GM12801 (cell line): ENCODE results near the gene PSMB2.

ENCODE experiments used
- TF ChIP-seq, protein P1 (sequence below): IDR thresholded peaks from one replicate; pipeline ENCODE4 v1.5.1; 2011; ENCODE audit warnings: control low read depth; ENCODE audit not compliant: insufficient read length; ENCODE audit errors: extremely low read depth

The PSMB2 gene

DNA sequence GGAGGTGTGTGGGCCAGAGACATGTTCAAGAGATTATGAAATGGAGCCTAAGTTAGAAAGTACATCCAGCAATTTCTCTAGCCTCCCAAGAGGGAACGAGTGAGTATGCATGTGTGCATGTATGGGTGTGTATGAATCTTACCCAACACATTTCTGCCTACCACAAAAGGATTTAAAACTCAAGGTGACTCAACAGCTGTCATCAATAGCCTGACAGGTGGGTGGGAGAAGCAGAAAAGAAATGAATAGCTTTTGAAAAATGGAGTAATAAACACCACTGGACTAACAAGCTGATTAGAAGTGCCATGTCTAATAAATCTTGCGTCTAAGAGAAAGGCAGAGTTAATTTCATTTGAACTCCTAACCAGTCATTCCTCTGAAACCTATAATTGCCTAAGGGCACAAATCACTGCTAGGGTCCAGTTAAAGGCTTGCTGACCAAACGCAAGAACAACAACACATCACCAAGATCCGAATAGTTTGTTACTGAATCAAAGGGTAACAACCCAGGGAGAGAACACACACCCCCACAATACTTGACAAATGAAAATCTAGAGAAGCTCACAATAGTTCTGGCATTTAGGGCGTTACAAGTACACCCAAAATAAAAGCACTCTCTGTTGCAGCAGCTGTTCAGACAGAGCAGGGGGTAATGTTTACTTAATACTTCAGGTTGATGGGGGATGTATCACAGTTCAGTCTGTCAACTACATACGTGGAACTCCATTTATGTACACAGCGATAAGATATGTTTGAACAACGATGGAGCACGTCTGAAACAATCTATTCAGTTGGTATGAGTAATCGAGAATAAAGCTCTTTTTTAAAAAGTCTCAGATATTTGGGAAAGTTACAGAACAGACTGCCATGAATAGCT is 85.5 kb downstream of the PSMB2 start:
- TF ChIP-seq, protein P1, sequence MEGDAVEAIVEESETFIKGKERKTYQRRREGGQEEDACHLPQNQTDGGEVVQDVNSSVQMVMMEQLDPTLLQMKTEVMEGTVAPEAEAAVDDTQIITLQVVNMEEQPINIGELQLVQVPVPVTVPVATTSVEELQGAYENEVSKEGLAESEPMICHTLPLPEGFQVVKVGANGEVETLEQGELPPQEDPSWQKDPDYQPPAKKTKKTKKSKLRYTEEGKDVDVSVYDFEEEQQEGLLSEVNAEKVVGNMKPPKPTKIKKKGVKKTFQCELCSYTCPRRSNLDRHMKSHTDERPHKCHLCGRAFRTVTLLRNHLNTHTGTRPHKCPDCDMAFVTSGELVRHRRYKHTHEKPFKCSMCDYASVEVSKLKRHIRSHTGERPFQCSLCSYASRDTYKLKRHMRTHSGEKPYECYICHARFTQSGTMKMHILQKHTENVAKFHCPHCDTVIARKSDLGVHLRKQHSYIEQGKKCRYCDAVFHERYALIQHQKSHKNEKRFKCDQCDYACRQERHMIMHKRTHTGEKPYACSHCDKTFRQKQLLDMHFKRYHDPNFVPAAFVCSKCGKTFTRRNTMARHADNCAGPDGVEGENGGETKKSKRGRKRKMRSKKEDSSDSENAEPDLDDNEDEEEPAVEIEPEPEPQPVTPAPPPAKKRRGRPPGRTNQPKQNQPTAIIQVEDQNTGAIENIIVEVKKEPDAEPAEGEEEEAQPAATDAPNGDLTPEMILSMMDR: no peak

DNA sequence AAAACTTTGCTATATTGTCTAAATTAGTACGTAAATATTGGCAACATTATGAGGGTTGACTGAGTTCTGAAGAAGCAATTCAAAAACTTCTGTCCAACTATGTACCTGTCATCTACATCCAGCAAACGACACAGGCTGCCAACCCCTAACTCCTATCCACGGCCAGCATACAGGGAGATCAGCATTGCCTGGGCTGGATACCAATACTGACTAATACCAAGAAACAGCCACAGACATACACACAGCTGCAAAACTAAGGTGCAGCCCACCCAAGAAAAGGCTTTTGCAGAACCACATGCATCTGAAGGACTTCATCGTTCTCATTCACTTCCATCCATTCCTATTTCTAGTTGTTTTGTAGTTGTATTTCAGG is 86.1 kb downstream of the PSMB2 start:
- TF ChIP-seq, protein P1: no peak

DNA sequence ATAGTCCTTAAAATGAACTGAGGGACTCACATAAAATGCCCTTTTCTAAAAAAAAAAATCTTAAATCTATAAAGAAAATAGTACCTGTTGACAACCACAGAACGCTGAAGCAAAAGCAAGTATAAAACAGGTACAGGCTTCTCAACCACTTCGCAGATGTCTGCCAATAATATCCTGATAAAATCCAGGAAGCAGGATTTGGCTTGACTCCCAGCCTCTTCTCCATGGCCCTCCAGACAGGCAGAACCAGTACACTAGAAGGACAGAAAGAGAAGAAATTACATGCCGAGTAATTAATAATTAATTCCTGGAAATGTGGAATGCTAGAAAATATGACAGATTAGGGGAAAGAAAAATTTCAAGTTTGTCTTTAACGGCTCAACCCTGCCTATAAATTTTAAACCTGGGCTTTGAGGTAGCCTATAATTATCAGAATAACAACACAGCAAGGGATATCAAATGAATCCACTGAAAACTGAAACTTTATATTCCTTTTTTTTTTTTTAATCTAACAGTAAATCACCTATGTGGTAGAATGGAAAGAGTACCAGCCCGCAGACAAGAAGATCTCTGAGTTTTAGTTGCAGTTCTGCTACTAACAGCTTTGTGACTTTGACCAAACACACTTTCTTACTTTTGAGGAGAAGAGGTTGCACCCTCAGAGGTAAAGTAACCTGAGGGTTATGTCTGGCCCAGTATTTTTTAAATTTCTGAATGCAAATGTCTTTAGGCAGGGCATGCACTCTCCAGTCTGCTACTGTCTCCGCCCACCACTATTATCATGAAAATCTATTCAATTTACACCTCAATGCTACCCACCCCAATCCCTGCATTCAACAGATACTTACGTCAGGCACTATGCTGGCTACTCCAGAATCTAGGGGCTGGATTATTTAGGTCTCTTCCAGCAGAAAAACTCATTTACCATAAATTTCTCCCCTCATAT is 86.8 kb downstream of the PSMB2 start:
- TF ChIP-seq, protein P1: no peak

DNA sequence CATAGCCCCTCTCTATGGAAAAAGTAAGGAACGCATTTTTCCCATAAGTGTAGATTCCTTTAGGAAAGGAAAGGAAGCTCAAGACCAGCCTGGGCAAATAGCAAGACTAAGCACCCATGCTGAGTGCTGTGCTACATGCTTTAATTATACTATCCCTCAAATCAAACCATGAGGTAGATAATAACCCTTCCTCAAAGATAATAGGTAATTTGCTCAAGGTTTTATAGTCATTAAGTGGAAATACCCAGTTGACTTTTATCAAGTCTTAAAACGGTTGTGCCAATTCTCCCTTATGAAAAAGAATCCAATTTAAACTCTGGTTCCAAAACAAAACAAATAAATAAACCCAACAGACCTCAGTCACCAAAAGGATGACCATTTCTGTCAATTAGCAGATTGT is 87.5 kb downstream of the PSMB2 start:
- TF ChIP-seq, protein P1: no peak
